Neuronal stem cell (in vitro differentiated cells): ENCODE data around the gene FAAP24.
A peak's percentile ranks its signal among the peaks of the same experiment; 100 is the strongest.
"Not testable (repeated sequence)": the region's sequence is repeated elsewhere in the genome, so short reads cannot be mapped to it uniquely, and the experiment has no call there.

Experiments
- DNase-seq: peaks from one replicate; pipeline ENCODE4 v3.0.0-alpha.2; 2013; ENCODE audit warnings: low spot score
- H2AFZ ChIP-seq: one replicate; pipeline ENCODE4 v1.6.1; 2013; ENCODE audit warnings: mild to moderate bottlenecking, low read length, inconsistent platforms
- H2AK5ac ChIP-seq: 2 replicates; pipeline ENCODE4 v1.6.1; 2013; ENCODE audit warnings: low read depth, mild to moderate bottlenecking, inconsistent platforms, low read length, moderate library complexity, mixed read lengths
- H2BK120ac ChIP-seq: 2 replicates; pipeline ENCODE4 v1.6.1; 2013; ENCODE audit warnings: low read depth, mild to moderate bottlenecking, inconsistent platforms, low read length, moderate library complexity, mixed read lengths
- H2BK12ac ChIP-seq: one replicate; pipeline ENCODE4 v1.6.1; 2013; ENCODE audit warnings: low read length, inconsistent platforms
- H2BK15ac ChIP-seq: 2 replicates; pipeline ENCODE4 v1.6.1; 2013; ENCODE audit warnings: mild to moderate bottlenecking, low read length, inconsistent platforms, mixed read lengths
- H2BK5ac ChIP-seq: one replicate; pipeline ENCODE4 v1.6.1; 2013; ENCODE audit warnings: inconsistent platforms, mild to moderate bottlenecking, low read length, moderate library complexity
- H3K14ac ChIP-seq: one replicate; pipeline ENCODE4 v1.6.1; 2013; ENCODE audit warnings: low read length, inconsistent platforms
- H3K18ac ChIP-seq: 2 replicates; pipeline ENCODE4 v1.6.1; 2013; ENCODE audit warnings: low read length, inconsistent platforms
- H3K23ac ChIP-seq: 2 replicates; pipeline ENCODE4 v1.6.1; 2013; ENCODE audit warnings: low read depth, mild to moderate bottlenecking, mixed read lengths, low read length, inconsistent platforms; ENCODE audit not compliant: poor library complexity
- H3K27ac ChIP-seq: replicated peaks from 3 replicates; pipeline ENCODE4 v1.5.1; 2013; ENCODE audit warnings: low read length, inconsistent platforms
- H3K27me3 ChIP-seq, 3 experiments: 2 replicates each; pipeline ENCODE4 v1.6.1; 2013; ENCODE audit warnings: low read length in 3 of 3, mild to moderate bottlenecking in 2 of 3, inconsistent platforms in 1 of 3, low read depth in 1 of 3, mixed read lengths in 1 of 3, moderate library complexity in 1 of 3; ENCODE audit not compliant: control insufficient read depth in 3 of 3, insufficient read depth in 3 of 3
- H3K36me3 ChIP-seq, 2 donors: replicated peaks in 1 of 2; 2 replicates each; pipeline ENCODE4 v1.6.1; 2013; ENCODE audit warnings: low read length in 2 of 2; ENCODE audit not compliant: control insufficient read depth in 2 of 2, insufficient read depth in 2 of 2
- H3K4ac ChIP-seq: 2 replicates; pipeline ENCODE4 v1.6.1; 2013; ENCODE audit warnings: inconsistent platforms, mild to moderate bottlenecking, low read length, moderate library complexity
- H3K4me1 ChIP-seq, 2 donors: 1 replicate in 1 of 2; 2 replicates in 1 of 2; pipeline ENCODE4 v1.6.1; 2013; ENCODE audit warnings: low read length in 2 of 2, low read depth in 1 of 2; ENCODE audit not compliant: control insufficient read depth in 2 of 2, insufficient read depth in 1 of 2
- H3K4me2 ChIP-seq: one replicate; pipeline ENCODE4 v1.6.1; 2013; ENCODE audit warnings: mild to moderate bottlenecking, low read length, inconsistent platforms; ENCODE audit not compliant: insufficient read depth, poor library complexity, severe bottlenecking
- H3K4me3 ChIP-seq, 2 donors: 2 replicates each; pipeline ENCODE4 v1.5.1; 2013; ENCODE audit warnings: low read length in 2 of 2, mild to moderate bottlenecking in 2 of 2, inconsistent platforms in 1 of 2, moderate library complexity in 1 of 2
- H3K79me1 ChIP-seq: one replicate; pipeline ENCODE4 v1.6.1; 2013; ENCODE audit warnings: low read depth, mild to moderate bottlenecking, inconsistent platforms, low read length, moderate library complexity
- H3K9ac ChIP-seq: one replicate; pipeline ENCODE4 v1.6.1; 2013; ENCODE audit warnings: mild to moderate bottlenecking, low read depth, low read length, inconsistent platforms; ENCODE audit not compliant: poor library complexity
- H3K9me3 ChIP-seq, 2 donors: replicated peaks in 1 of 2; 2 replicates each; pipeline versions ENCODE3 to v1.6.1; 2013; ENCODE audit warnings: low read length in 2 of 2, mild to moderate bottlenecking in 2 of 2, inconsistent platforms in 1 of 2, low read depth in 1 of 2, mixed read lengths in 1 of 2, moderate library complexity in 1 of 2; ENCODE audit not compliant: control insufficient read depth in 2 of 2, insufficient read depth in 1 of 2
- H4K8ac ChIP-seq: one replicate; pipeline ENCODE4 v1.6.1; 2013; ENCODE audit warnings: low read depth, mild to moderate bottlenecking, inconsistent platforms, low read length, moderate library complexity
- H4K91ac ChIP-seq: one replicate; pipeline ENCODE4 v1.6.1; 2013; ENCODE audit warnings: low read length, low read depth, mild to moderate bottlenecking, inconsistent platforms; ENCODE audit not compliant: poor library complexity
- WGBS, 2 donors: extraction: QIAGEN DNeasy Blood & Tissue Kit; methylation state at CpG; one replicate each; pipeline ENCODE4 v1.1.7; 2013; ENCODE audit warnings: missing lambda C conversion rate in 2 of 2, mixed read lengths in 1 of 2; ENCODE audit not compliant: insufficient read length in 2 of 2, insufficient replicate concordance in 1 of 2; ENCODE audit errors: extremely low coverage in 2 of 2; 5-methylcytosine and 5-hydroxymethylcytosine counted together

Gene FAAP24

GRCh38 chr19:32933571-32933970 is 38.5 kb upstream of the FAAP24 start:
- no peaks in the 10 kb centered on the region for H3K4me1 ChIP-seq
- H2AFZ ChIP-seq, result no peak overlapping the region
- DNase-seq, result no peak
- no peak overlapping the region for H2AK5ac ChIP-seq
- H2BK5ac ChIP-seq, result no peak overlapping the region
- peaks cover 26 to 80% of the 10 kb centered on the region in 2 donors for H3K36me3 ChIP-seq
- no peak overlapping the region for H3K23ac ChIP-seq
- H3K14ac ChIP-seq, result no peak overlapping the region
- H3K4me2 ChIP-seq, result no peak overlapping the region
- H2BK120ac ChIP-seq, result no peak overlapping the region
- H3K9me3 ChIP-seq, result peaks cover under 1 to 2% of the 10 kb centered on the region in 2 donors
- no CpG with 5 or more reads among the region's 3 CpGs for WGBS, 2 donors
- no peak overlapping the region for H3K9ac ChIP-seq
- H3K4ac ChIP-seq, result no peak overlapping the region
- H3K18ac ChIP-seq, result no peak overlapping the region
- no peaks in the 10 kb centered on the region for H3K79me1 ChIP-seq
- H3K27me3 ChIP-seq, result no peaks in the 10 kb centered on the region
- no peak overlapping the region for H4K91ac ChIP-seq
- no peak overlapping the region for H2BK12ac ChIP-seq
- H3K4me3 ChIP-seq, result no peak overlapping the region
- peak overlapping the region; percentile 52 for H4K8ac ChIP-seq
- H2BK15ac ChIP-seq, result no peak overlapping the region
- no peak overlapping the region for H3K27ac ChIP-seq

- peaks cover 24 to 77% of the 10 kb centered on the region in 2 donors for H3K36me3 ChIP-seq
Observed at GRCh38 chr19:32935629-32936028, 36.4 kb upstream of the FAAP24 start.

GRCh38 chr19:32936065-32936464 is 36.0 kb upstream of the FAAP24 start:
- Histone ChIP-seq H3K27ac (no peak overlapping the region), H2AK5ac (no peak overlapping the region), H2BK5ac (no peak overlapping the region), H2BK15ac (no peak overlapping the region), H2BK12ac (no peak overlapping the region), H3K36me3 (peaks cover 24 to 75% of the 10 kb centered on the region in 2 donors), H3K14ac (no peak overlapping the region), H3K4me3 (no peak overlapping the region), H3K4ac (no peak overlapping the region), H2BK120ac (no peak overlapping the region), H3K79me1 (no peaks in the 10 kb centered on the region), H3K9ac (no peak overlapping the region), H2AFZ (no peak overlapping the region), H3K18ac (no peak overlapping the region), H3K4me2 (no peak overlapping the region), H3K27me3 (no peaks in the 10 kb centered on the region), H4K91ac (no peak overlapping the region), H3K4me1 (no peaks in the 10 kb centered on the region), H3K9me3 (peaks cover 0 to 2% of the 10 kb centered on the region in 2 donors), H3K23ac (no peak overlapping the region), H4K8ac (no peak overlapping the region)
- no CpG with 5 or more reads among the region's 8 CpGs for WGBS, 2 donors
- DNase-seq, result no peak

More at GRCh38 chr19:32935629-32936028, 36.4 kb upstream of the FAAP24 start:
- Histone ChIP-seq H3K4me1 (no peaks in the 10 kb centered on the region), H2BK5ac (no peak overlapping the region), H2BK120ac (no peak overlapping the region), H3K4ac (no peak overlapping the region), H3K27me3 (no peaks in the 10 kb centered on the region), H2AK5ac (no peak overlapping the region), H4K91ac (no peak overlapping the region), H3K4me3 (no peak overlapping the region), H3K23ac (no peak overlapping the region), H2BK15ac (no peak overlapping the region), H3K14ac (no peak overlapping the region), H3K27ac (no peak overlapping the region), H3K9ac (no peak overlapping the region), H4K8ac (no peak overlapping the region), H2AFZ (no peak overlapping the region), H3K9me3 (peaks cover 0 to 2% of the 10 kb centered on the region in 2 donors), H3K4me2 (no peak overlapping the region), H3K18ac (no peak overlapping the region), H2BK12ac (no peak overlapping the region), H3K79me1 (no peaks in the 10 kb centered on the region)
- no CpG with 5 or more reads among the region's 9 CpGs for WGBS, 2 donors
- no peak for DNase-seq

- not testable (repeated sequence) for H3K79me1 ChIP-seq, H3K9ac ChIP-seq, H3K9me3 ChIP-seq, H3K4me2 ChIP-seq, H3K27ac ChIP-seq, H3K4ac ChIP-seq, H2BK12ac ChIP-seq, H3K27me3 ChIP-seq, H2AFZ ChIP-seq, H3K18ac ChIP-seq, DNase-seq, H2BK15ac ChIP-seq, H3K14ac ChIP-seq, H2AK5ac ChIP-seq, H4K8ac ChIP-seq, H2BK120ac ChIP-seq, H3K4me1 ChIP-seq, H4K91ac ChIP-seq, H2BK5ac ChIP-seq, H3K23ac ChIP-seq, H3K4me3 ChIP-seq
- WGBS, 2 donors, result no CpG with 5 or more reads among the region's 5 CpGs
- H3K36me3 ChIP-seq, result peaks cover 27 to 89% of the 10 kb centered on the region in 2 donors
Observed at GRCh38 chr19:32941273-32941672, 30.8 kb upstream of the FAAP24 start.
